ENCODE results near the gene CCN6.

GRCh38 chr6:112081569-112081968 is 27.7 kb downstream of the CCN6 start:
- TF ChIP-seq POLR2A (IDR thresholded peaks at IDR 0.05; ENCODE audit: low read depth, low read length), result no peak
- TF ChIP-seq TAF1 (IDR thresholded peaks at IDR 0.05; ENCODE audit: low read depth, low read length), result no peak
- no peak for TF ChIP-seq POLR2AphosphoS5 (IDR thresholded peaks at IDR 0.05; ENCODE audit: low read depth, low read length)
- no peak for TF ChIP-seq PAX5 (IDR thresholded peaks at IDR 0.05; ENCODE audit: insufficient read depth, low read length, severe bottlenecking)
- no peak for TF ChIP-seq SPI1 (IDR thresholded peaks at IDR 0.05; ENCODE audit: low read depth, low read length)

Measured in GM12891 (cell line).